ENCODE measurements around the gene PERP.

Gene PERP

DNA sequence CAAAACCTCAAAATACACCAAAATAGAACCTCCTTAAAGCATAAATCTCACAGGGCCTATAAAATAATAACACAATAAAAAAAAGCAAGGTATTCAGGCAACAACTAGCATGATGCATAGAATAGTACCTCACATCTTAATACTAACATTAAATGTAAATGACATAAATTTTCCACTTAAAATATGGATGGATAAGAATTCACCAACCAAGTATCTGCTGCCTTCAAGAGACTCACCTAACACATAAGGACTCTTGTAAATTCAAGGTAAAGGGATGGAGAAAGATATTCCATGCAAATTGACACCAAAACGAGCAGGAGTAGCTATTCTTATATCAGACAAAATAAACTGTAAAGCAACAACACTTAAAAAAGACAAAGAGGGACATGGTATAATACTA is 52.2 kb downstream of the PERP start:
- ATAC-seq = no peak
- TF ChIP-seq RARB (CRISPR knock-in tag; IDR thresholded peaks at IDR 0.05) (no peak), OSR1 (CRISPR knock-in tag; IDR thresholded peaks at IDR 0.05) (no peak), ZNF8 (CRISPR knock-in tag; IDR thresholded peaks at IDR 0.05) (no peak), TCF4 (CRISPR knock-in tag; IDR thresholded peaks at IDR 0.05; ENCODE audit: borderline replicate concordance) (no peak), GLIS3 (CRISPR knock-in tag; IDR thresholded peaks at IDR 0.05) (no peak), ZFP30 (CRISPR knock-in tag; IDR thresholded peaks at IDR 0.05) (no peak), TSHZ2 (CRISPR knock-in tag; IDR thresholded peaks at IDR 0.05) (no peak), PATZ1 (CRISPR knock-in tag; IDR thresholded peaks at IDR 0.05; ENCODE audit: borderline replicate concordance) (no peak), ZFP3 (CRISPR knock-in tag; IDR thresholded peaks at IDR 0.05) (no peak), ESRRG (CRISPR knock-in tag; IDR thresholded peaks at IDR 0.05) (no peak), ARNTL (CRISPR knock-in tag; IDR thresholded peaks at IDR 0.05; ENCODE audit: borderline replicate concordance, low read depth) (no peak), CSRNP3 (CRISPR knock-in tag; IDR thresholded peaks at IDR 0.05) (no peak), ISL1 (CRISPR knock-in tag; IDR thresholded peaks at IDR 0.05) (no peak), SNAI2 (CRISPR knock-in tag; IDR thresholded peaks at IDR 0.05) (no peak), BACH2 (CRISPR knock-in tag; IDR thresholded peaks at IDR 0.05; ENCODE audit: borderline replicate concordance) (no peak)
- TF ChIP-seq, protein P1, sequence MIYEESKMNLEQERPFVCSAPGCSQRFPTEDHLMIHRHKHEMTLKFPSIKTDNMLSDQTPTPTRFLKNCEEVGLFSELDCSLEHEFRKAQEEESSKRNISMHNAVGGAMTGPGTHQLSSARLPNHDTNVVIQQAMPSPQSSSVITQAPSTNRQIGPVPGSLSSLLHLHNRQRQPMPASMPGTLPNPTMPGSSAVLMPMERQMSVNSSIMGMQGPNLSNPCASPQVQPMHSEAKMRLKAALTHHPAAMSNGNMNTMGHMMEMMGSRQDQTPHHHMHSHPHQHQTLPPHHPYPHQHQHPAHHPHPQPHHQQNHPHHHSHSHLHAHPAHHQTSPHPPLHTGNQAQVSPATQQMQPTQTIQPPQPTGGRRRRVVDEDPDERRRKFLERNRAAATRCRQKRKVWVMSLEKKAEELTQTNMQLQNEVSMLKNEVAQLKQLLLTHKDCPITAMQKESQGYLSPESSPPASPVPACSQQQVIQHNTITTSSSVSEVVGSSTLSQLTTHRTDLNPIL (CRISPR knock-in tag; IDR thresholded peaks at IDR 0.05; ENCODE audit: low read depth) = no peak
- TF ChIP-seq, protein P2, sequence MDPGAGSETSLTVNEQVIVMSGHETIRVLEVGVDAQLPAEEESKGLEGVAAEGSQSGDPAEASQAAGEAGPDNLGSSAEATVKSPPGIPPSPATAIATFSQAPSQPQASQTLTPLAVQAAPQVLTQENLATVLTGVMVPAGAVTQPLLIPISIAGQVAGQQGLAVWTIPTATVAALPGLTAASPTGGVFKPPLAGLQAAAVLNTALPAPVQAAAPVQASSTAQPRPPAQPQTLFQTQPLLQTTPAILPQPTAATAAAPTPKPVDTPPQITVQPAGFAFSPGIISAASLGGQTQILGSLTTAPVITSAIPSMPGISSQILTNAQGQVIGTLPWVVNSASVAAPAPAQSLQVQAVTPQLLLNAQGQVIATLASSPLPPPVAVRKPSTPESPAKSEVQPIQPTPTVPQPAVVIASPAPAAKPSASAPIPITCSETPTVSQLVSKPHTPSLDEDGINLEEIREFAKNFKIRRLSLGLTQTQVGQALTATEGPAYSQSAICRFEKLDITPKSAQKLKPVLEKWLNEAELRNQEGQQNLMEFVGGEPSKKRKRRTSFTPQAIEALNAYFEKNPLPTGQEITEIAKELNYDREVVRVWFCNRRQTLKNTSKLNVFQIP (CRISPR knock-in tag; IDR thresholded peaks at IDR 0.05; ENCODE audit: borderline replicate concordance, low read depth) = no peak

DNA sequence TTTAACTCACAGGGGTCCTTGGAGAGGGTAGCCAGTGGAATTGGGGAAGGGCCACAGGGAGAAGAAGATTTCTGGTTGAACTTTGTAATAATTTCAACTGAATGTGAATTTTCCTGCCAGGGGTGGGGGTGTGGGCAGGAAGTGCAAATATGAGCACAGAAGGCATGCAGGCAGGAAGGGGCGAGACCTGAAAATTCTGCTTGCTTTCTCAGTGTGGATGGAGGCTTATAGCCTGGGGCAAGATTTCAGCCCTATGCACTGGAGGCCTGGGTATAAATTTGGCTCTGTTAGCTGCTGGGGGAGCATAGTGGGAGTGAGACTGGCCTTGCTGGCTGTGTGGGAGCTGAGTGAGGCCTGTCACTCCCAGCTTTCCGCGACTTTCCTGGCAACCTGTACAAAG is 54.4 kb downstream of the PERP start:
- TF ChIP-seq RARB (CRISPR knock-in tag; IDR thresholded peaks at IDR 0.05) (no peak), ZFP30 (CRISPR knock-in tag; IDR thresholded peaks at IDR 0.05) (no peak), ZFP3 (CRISPR knock-in tag; IDR thresholded peaks at IDR 0.05) (no peak), ISL1 (CRISPR knock-in tag; IDR thresholded peaks at IDR 0.05) (no peak)
- ATAC-seq = no peak

DNA sequence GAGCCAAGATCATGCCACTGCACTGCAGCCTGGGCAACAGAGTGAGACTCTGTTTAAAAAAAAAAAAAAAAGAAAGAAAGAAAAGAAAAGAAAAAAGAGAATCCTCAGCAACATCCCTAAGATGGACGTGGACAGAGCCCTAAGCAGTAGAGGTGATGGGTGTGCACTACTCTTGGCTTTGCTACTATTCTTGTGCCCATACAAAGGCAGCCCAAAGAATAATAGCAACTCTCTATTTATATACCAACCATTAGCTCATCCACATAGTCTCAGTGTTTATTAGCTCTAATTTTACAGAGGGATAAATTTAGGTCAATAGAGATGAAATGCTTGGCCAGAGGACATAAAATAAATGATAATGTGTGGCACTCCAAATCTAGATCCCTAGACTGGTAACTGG is 62.2 kb downstream of the PERP start:
- ATAC-seq = no peak
- TF ChIP-seq BACH2 (CRISPR knock-in tag; IDR thresholded peaks at IDR 0.05; ENCODE audit: borderline replicate concordance) (no peak), TSHZ2 (CRISPR knock-in tag; IDR thresholded peaks at IDR 0.05) (no peak), TOX (CRISPR knock-in tag; IDR thresholded peaks at IDR 0.05; ENCODE audit: borderline replicate concordance) (no peak), GLIS3 (CRISPR knock-in tag; IDR thresholded peaks at IDR 0.05) (no peak), ZNF8 (CRISPR knock-in tag; IDR thresholded peaks at IDR 0.05) (no peak), ZFP3 (CRISPR knock-in tag; IDR thresholded peaks at IDR 0.05) (no peak), ZNF70 (CRISPR knock-in tag; IDR thresholded peaks at IDR 0.05) (no peak), CSRNP3 (CRISPR knock-in tag; IDR thresholded peaks at IDR 0.05) (no peak), RARB (CRISPR knock-in tag; IDR thresholded peaks at IDR 0.05) (no peak), ESRRG (CRISPR knock-in tag; IDR thresholded peaks at IDR 0.05) (no peak), ZNF565 (CRISPR knock-in tag; conservative IDR thresholded peaks at IDR 0.05; ENCODE audit: low read depth) (no peak), PPARA (CRISPR knock-in tag; IDR thresholded peaks at IDR 0.05; ENCODE audit: borderline replicate concordance) (no peak), ZC3H10 (CRISPR knock-in tag; IDR thresholded peaks at IDR 0.05) (no peak), ARNTL (CRISPR knock-in tag; IDR thresholded peaks at IDR 0.05; ENCODE audit: borderline replicate concordance, low read depth) (no peak), TCF4 (CRISPR knock-in tag; IDR thresholded peaks at IDR 0.05; ENCODE audit: borderline replicate concordance) (no peak)
- TF ChIP-seq, protein P1 (CRISPR knock-in tag; IDR thresholded peaks at IDR 0.05; ENCODE audit: low read depth) = no peak

Measured in SK-N-SH treated with all-trans-retinoic acid at 6 μM for 48 hours (cell line).